ENCODE results near the gene PODNL1. TPM values are rescaled to one million over a fixed set of nuclear protein-coding genes. Genes with fewer than 3 reads are reported as not detected.

PODNL1 gene, protein sequence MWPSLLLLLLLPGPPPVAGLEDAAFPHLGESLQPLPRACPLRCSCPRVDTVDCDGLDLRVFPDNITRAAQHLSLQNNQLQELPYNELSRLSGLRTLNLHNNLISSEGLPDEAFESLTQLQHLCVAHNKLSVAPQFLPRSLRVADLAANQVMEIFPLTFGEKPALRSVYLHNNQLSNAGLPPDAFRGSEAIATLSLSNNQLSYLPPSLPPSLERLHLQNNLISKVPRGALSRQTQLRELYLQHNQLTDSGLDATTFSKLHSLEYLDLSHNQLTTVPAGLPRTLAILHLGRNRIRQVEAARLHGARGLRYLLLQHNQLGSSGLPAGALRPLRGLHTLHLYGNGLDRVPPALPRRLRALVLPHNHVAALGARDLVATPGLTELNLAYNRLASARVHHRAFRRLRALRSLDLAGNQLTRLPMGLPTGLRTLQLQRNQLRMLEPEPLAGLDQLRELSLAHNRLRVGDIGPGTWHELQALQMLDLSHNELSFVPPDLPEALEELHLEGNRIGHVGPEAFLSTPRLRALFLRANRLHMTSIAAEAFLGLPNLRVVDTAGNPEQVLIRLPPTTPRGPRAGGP
- not detected in 2 replicates for total RNA-seq (2014; rRNA removed; shearing (Covaris generic))

DNA sequence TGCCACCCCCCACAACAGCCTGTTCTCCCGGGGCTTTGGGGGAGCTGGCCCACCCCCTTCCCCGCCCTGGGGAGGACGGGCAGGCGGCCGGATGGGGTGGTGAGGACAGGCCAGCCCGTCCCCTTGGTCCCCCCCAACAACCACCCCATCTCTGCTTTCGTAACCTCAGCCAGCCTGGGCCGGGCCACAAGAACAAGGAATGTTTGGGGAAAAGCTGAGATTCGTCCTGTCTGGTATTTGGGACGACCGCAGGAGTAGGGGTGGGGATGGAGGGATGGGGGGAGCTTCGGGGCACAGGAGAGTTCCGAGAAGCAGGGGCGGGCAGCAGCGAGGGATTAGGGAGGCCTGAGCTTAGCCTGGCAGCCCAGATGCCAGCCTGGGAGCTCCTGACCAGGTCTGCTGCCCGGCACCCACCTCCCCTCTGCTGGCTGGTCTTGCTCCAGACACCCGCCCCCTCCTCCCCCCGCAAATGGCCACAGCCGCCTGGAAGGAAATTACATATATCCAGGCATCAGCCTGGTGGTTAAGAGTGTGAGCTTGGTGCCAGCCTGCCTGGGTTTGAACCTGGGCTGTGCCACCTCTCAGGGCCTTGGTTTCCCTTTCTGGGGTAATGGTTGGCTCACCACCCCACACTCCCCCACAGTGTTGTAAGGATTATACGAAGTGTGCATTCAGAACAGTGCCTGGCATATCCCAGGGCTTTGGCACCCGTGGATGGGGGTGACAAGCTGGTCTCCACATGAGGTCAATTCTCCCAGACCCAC is at the start of gene PODNL1:
Gene PODNL1 (minus strand): TSS at position 117 of the 764 bp plus-strand sequence. CDS start 236 bp downstream, outside the sequence.
- peak; percentile 62 for DNase-seq (ENCODE audit: low read depth)

DNA sequence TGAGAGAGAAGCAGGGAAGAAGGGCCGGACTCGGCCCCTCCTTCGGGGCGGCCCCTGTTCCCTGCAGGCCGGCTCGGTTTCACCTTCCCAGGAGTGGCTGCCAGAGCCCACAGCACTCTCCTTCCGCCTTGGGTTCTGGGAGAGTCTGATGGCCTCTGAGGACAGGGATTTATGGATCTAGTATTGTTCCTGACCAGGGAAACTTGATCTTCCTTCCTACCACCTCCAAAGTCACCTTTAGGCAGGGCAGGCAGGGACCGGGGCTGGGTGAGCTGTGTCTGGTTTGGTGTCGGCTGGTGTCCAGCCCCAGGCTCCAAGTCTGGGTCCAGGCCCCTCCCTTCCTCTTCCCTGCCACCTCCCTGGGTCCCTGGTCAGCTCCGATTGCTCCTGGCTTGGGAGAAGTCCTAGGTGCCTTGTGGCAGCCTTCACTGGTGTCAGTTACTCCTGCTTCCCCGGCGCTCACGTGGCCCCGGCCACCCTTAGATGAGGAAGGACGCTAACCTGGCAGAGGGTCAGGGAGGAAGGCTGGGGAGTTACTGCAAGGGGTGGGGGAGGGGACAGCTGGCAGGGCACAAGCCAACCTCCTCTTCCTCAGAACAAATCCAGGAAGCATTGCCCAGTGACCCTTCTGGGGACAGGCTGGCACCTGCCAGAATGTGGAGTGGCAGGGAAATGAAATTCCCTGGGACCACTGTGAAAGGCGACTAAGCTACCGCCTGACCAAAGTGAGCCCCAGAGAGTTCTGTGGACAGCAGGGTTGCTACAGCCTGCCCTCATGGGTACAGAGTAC is 49.1 kb upstream of the PODNL1 start:
- DNase-seq (ENCODE audit: low read depth), result no peak

DNA sequence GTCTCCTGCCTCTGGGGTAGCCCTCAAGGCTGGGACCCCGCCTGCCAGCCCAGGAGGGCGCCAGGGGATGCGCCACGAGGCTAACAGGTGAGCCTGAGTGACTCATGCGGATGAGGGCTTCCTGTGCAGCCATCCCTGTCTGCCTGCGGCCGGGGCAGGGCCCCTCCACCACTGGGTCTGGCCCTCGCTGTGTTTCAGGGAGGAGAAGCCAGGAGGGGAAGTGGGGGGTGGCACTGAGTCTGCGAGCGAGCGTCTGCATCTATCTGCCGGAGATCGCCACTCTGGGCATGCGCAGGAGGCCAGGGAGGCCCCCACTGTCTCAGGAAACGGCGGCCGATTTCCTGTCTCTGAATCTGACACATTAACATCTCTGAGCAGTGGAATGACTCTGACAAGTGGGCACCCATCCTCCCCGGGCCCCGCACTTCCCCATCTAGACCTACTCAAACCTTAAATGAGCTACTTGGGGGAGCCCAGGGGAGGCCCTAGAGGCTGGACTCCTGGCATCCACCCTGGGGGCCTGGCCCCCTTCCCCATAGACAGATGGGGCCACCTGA is 48.2 kb upstream of the PODNL1 start:
- peak; percentile 89 for DNase-seq (ENCODE audit: low read depth)

DNA sequence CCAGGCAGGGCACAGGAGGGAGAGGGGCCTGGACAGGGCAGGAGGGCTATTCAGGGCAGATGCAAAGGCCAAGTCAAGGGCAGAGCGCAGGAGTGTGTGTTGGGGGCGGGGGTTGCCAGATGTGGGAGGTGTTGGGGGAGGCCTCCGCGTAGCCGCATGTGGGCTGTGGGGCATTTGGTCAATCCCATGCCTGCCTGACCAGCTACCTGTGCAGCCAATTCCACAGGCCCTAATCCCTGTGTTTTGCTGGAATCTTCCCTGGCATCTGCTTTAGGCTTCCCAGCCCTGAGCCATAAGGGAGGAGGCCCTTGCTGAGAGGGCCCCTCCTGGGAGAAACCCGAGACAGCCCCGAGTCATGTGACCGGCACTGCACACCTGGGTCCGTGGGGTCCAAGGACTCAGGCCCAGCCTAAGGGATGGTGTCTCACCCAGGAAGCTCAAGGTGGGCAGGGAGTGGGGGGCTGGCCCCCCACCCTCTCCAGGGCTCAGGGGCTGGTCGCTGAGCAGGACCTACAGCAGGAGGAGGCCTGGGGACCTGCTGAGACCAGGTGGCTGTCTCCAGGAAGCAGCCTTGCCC is 47.6 kb upstream of the PODNL1 start:
- DNase-seq (ENCODE audit: low read depth), result no peak

DNA sequence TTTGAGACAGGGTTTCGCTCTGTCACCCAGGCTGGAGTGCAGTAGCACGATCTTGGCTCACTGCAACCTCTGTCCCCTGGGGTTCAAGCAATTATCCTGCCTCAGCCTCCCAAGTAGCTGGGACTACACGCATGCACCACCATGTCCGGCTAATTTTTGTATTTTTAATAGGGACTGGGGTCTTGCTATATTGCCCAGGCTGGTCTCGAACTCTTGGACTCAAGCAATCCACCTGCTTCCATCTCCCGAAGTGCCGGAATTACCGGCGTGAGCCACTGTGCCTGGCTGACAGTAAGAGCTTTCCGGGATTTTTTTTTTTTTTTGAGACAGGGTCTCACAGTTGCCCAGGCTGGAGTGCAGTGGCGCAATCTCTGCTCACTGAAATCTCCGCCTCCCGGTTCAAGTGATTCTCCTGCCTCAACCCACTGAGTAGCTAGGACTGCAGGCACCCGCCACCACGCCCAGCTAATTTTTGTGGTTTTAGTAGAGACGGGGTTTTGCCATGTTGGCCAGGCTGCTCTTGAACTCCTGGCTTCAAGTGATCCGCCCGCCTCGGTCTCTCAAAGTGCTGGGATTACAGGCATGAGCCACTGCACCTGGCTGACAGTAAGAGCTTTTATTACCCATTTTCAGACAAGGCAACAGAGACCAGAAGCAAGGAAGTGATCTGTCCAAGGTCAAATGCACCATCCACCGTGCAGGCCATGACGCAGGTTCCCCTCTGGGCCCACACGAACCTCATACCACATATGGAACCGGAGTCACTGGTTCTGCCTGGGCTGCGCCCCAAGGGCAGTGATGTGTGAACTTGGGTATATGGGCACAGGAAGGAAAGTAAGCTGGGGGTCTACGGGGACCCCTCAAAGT is 46.9 kb upstream of the PODNL1 start:
- DNase-seq (ENCODE audit: low read depth), result no peak

DNA sequence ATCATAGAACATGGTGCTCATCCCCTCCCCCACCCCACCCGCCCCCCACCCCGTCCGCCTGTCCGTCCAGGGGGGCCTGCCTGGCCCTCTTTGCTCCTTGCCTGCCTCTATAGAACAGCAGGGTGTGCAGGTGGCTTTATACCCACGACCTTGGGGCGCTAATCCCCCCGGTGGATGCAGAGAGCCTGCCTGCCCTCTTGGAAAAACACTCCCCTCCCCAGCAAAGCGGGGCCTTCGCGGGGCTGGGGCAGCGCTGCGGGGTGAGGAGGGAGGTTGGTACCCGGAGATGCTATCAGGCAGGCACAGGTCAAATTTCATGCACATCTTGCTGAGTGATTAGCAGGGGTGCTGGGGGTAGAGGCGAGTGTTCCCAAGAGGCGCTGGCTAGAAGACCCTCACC is 46.0 kb upstream of the PODNL1 start:
- DNase-seq (ENCODE audit: low read depth), result no peak

DNA sequence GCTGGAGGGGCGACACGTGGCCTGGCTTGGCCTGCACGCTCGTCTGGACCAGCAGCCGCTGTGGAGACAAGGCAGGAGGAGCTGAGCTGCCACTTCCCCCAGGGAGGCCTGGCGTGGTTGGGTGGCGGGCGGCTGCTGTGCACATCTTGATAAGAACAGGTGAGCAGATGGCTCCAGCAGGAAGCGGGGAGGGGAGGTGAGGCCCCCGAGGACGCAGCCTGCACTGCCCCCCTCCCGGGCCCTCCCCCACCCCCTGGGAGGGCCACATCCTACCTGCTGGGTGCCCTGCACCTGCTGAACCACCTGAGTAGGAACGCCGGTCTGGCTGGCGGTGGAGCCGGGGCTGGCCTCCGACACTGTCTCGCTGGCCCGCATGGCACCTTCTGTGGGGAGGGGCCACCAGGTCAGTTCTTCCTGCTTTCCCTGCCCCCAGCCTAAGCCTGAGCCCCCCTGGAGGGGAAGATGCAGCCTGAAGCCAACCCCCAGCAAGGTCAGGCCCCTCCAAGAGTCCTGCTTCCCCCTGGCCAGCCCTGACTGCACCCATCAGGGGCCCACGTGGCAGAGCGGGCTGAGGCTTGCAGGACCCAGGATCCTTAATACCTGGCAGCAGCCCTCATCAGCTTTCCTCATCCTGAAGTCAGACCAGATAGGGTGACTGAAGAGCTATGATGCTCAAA is 45.1 kb upstream of the PODNL1 start:
- no peak for DNase-seq (ENCODE audit: low read depth)

DNA sequence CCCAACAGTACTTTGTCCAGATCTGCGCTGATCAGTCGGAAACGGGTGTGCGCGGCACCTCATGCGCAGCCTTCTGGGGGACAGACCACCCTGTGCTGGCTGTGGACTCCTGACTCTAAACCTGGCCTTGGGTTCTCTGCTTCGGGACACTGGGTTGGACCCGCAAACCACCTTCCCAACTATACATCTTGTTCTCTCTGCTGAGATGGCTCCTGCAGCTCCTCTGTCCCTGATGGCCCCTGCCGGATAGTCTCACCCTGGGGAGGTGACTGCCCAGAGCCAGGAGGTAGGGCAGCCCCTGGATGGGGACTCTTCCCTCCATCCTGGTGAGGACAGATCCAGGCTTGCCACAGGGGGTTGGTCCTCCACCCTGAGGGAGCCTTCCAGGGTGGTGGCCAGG is 44.6 kb upstream of the PODNL1 start:
- DNase-seq (ENCODE audit: low read depth), result no peak

DNA sequence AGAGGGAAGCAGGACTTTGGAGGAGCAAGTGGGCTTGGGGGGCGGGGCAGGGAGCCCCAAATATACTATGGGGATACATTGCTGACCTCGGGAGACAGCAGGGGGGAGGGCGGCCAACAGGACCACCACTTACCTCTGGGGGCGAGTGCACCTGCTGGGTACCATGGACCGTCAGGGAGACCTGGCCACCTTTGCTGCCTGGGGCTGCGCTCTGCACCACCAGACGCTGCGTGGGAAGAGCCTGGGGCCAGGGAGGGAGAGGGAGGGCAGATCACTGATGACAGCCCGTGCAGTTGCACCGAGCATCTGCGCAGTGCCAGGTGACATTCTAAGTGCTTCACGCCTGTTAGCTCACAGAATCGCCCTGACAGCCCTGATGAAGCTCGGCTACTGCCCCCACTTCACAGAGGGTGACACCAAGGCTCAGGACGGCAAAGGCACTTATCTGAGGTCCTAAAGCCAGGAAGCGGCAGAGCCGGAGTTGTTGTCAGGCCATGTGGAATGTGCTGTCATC is 43.8 kb upstream of the PODNL1 start:
- DNase-seq (ENCODE audit: low read depth), result no peak

DNA sequence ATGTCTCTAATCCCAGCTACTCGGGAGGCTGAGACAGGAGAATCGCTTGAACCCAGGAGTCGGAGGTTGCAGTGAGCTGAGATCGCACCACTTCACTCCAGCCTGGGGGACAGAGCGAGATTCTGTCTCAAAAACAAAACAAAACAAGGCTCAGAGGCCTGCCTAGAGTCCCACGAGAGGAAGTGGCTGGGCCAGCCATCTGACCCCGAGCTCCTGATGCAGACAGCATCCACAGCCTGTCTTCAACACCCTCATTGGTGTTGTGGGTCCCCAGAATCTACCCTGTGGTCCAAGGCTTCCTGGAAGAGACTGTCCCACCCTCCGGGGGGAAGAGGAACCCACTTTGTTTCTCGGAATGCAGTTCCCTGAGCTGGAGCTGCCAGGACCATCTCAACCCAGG is 43.2 kb upstream of the PODNL1 start:
- no peak for DNase-seq (ENCODE audit: low read depth)

DNA sequence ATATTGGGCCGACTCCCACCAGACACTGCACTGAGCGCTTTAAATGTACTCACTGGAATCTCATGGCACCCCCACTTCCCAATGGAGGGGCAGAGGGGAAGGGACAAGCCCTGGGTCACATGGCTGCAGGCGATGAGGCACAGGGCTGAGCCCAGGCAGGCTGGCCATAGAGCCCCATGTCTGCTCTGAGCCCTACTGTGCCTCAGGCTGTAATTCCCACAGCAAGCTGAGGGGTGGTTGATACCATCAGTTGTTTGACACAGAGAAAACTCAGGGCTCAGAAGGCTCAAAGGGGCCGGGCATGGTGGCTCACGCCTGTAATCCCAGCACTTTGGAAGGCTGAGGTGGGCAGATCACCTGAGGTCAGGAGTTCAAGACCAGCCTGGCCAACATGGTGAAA is 42.8 kb upstream of the PODNL1 start:
- DNase-seq (ENCODE audit: low read depth), result no peak

DNA sequence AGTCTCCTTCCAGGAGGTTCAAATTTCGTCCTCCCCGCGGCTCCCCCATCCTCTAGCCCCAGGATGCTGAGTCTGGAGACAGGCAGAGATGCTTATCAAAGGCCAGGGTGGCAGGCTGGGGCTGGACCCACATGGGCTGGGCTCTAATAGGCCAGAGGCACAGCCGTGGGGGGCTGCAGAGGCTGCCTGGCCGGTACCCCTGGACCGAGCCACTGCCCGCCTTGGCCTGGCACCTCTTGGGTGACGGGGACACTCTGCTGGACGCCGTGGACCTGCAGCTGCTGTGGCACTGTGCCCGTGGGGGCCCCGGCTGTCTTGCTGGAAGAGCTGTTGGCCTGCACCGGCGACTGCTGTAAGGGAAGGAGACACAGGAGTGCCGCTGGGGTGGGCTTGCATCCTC is 42.1 kb upstream of the PODNL1 start:
- DNase-seq (ENCODE audit: low read depth), result no peak

DNA sequence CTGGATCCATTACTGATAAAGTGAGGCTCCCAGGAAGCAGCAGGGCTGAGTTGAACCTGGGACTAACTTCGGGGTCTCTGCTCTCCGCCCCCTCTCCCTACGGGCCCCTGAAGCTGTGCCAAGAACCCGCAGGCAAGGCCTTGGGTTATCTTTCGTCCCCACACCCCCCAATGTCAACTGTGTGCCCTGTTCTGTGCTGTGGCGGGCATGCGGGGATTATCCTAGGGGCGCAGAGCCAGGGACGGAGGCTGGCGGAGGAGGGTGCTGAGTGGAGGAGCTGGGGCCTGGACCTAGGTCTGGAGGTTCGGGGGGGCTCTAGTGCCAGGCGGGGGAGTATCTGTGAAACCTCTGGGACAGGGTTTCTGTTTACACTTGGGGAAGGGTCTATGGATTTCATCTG is 41.5 kb upstream of the PODNL1 start:
- no peak for DNase-seq (ENCODE audit: low read depth)

DNA sequence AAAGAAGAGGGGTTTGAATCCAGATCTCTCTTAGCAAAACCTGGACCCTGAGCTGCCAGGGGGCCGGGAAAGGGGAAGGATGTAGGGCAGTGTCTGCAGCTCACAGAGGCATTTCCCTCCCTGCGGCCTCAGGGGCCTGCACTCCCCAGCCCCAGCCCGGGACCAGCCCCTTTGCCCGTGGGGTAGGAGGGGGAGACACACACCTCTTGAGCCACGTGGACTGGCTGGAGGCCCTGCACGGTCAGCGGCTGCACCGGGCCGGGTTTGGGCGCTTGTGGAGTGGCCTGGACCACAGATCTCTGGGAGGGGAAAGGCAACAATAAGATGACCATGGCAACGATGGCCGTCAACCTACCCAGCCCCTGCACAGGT is 41.0 kb upstream of the PODNL1 start:
- no peak for DNase-seq (ENCODE audit: low read depth)

DNA sequence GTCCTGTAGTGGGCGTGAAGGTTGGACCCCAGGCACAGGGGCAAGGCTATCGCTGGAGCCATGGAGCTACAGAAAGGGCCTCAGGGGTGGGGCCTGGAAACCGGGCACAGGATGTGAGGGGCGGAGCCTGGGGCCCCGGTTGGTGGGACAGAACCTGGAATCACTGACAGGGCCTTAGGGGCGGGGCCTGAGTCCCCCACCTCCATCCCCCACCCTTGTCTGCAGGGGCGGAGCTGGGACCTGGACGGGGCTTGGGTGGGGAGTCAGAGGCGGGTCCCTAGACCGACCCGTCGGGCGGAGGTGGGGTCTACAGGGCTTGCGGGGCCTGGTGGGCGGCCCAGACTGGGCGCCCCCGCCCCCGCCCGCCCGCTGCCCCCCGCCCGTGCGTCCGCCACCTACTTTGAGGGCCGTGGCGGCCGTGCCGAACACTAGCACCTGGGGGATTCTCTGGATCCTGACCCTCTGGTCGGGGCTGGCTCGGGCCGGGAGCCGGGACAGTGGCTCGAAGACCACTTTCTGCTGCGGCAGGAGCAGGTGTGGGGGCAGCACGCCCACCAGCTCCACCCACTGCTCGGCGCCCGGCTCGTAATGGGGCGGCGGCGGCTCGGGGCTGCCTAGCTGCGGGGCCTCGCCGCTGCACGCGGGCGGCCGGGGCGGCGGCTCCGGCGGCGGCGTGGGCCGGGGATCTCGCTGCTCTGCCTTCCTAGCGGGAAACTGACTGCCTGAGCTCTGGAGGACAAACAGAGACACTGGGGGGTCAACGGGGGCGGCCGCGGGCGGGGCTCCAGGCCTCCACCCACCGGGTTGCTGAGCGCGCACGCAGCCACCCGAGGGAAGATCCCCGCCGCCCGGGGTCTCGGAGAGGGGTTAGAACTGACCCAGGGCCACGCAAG is 40.4 kb upstream of the PODNL1 start:
- peak; percentile 43 for DNase-seq (ENCODE audit: low read depth)

DNA sequence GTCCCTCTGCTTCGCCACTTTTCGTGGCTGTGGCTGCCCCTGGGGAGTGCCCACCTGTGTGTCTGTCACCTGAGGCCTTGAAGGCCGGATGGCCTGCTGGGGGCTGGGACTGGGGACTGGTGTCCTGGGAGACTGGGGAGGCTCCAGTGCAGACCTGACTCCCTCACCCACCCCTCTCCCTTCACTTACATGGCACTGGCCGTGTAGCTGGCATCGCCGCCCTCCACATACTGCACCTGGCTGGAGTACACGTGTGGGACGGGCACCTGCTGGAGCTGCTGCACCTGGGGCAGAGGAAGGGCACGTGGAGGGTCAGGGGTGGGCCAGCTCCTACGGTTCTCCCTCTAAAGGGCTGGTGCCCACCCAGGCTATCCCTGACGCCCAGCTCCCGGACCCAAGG is 39.6 kb upstream of the PODNL1 start:
- no peak for DNase-seq (ENCODE audit: low read depth)

DNA sequence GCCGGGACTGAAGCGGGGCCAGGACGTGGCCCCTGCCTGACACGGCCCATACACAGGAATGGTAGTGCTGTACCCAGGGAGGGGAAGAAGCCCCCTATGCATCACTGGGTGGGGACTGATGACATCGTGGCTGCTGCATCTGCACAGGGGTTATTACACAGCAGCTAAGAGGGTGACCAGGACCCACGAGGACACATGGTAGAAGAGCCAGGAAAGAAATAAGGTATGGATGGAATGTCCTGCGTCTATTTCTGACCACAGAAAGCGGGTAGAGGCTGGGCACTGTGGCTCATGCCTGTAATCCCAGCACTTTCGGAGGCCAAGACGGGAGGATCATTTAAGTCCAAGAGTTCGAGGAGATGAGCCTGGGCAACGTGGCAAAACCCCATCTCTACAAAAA is 38.2 kb upstream of the PODNL1 start:
- no peak for DNase-seq (ENCODE audit: low read depth)

DNA sequence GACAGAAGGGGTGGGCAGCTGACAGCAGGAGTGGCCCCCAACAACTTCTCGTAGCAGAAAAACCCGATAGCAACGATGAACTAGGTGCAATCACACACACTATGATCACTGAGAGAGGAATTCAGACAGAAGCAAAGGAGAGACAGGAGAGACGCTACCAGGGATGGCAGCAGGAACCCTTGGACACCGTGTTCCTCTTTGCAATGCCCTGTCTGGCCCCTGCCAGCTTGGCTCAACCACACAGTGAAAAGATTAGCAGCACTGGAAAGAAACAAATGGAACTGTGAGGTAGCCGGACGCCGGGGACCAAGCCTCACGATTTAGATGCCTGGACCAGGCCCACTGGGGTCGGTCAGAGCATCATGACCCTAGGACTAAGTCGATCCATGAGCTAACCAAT is 37.7 kb upstream of the PODNL1 start:
- no peak for DNase-seq (ENCODE audit: low read depth)

DNA sequence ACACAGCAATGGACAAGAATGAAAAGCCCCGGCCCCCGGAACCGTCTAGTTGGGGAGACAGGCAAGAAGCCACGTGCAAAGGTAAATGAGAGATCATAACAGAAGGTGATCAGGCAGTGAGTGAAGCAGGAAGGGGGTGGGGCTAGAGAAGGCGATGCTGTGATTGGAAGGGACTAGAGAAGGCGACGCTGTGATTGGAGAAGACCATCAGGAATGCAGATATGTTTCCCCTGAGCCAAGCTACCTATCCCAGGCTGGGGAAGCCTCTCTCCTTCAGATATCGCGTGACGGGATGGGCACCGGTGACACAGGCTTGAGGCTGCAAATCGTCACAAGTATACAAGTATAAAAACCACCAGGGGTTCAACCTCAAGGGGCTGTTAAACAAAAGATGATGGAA is 35.9 kb upstream of the PODNL1 start:
- DNase-seq (ENCODE audit: low read depth), result peak; percentile 47
